ENCODE measurements around the gene MT1E.
"Not testable (repeated sequence)": the region's sequence is repeated elsewhere in the genome, so short reads cannot be mapped to it uniquely, and the experiment has no call there.

MT1E gene

DNA sequence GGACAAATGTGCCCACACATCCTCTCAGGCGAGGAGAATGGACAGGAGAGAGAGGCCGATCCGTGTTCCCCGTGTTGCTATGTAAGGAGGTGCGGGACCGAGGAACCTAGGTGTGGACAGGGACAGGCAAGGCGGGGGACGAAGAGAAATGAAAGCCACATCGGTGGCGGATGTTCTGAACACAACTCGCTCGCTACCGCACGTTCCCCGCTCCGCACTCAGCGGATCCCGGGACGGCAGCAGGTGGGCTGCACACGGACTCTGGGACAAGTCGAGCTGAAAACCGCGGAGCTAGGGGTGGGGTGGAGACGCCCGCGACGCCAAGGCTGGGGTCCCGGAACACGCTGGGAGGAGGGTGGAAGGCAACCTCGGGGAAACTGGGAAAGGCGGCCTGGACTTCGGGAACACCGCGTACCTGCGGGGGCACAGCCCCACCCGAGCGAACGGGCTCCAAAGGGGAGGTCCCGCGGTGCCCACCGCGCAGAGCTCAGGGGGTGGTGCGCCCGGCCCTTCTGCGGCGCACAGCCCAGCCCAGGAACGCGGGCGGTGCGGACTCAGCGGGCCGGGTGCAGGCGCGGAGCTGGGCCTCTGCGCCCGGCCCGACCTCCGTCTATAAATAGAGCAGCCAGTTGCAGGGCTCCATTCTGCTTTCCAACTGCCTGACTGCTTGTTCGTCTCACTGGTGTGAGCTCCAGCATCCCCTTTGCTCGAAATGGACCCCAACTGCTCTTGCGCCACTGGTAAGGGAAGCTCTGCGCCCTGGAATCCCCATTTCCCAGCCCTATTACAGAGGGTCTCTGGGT lies at the start of gene MT1E:
Gene MT1E, plus strand, starts transcription at position 642 of the 803 bp plus-strand sequence. Its CDS starts 71 bp downstream, at position 713.
- no peak for FAIRE-seq
- DNase-seq (ENCODE audit: extremely low spot score, insufficient read length, low read depth): no peak

DNA sequence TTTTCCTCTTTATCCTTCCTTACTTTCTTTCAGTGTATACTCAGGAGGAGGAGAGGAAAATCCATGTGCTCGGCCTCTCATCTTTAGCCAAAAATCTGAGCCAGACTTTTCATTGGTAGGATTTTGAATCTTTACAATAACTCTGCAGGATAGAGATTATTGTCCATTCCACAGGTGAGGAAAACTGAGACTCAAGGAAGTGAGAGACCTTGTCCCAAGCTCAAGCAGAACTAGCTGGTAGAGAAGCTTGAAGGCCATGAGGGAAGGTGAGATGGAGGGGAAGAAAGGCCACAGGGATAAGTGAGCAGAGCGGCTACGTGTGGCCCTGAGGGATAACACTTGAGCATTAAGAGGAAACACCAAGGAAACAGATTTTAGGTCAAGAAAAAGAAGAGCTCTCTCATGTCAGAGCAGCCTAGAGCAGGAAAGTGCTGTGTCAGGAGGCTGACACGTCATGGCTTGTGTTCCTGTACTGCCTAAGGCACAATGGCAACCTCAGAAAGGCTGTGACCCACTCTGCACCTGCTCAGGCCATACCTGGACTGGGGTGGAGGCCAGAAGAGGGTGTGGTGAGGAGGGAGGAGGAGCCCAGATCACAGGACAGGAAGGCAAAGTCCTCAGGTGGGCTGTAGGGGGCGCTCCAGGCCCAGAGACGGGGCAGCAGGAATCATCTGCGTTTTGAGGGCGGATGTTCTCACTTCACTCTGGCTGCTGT lies 48.8 kb upstream of the MT1E start:
- DNase-seq (ENCODE audit: extremely low spot score, insufficient read length, low read depth): peak; percentile 60
- FAIRE-seq: peak; percentile 74

DNA sequence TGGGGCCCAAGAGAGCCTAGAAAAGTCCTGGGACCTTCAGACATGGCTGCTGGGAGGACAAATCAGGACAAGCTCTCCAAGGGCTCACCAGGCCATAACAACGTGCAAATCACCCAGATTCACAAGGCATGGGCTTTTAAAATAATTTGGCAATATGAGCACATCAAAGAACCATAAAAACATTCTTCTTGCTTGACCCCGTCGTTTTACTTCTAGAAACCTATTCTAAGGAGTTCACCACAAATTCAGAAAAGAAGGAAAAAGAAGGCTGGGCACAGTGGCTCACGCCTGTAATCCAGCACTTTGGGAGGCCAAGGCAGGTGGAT lies 48.3 kb upstream of the MT1E start:
- no peak for FAIRE-seq

DNA sequence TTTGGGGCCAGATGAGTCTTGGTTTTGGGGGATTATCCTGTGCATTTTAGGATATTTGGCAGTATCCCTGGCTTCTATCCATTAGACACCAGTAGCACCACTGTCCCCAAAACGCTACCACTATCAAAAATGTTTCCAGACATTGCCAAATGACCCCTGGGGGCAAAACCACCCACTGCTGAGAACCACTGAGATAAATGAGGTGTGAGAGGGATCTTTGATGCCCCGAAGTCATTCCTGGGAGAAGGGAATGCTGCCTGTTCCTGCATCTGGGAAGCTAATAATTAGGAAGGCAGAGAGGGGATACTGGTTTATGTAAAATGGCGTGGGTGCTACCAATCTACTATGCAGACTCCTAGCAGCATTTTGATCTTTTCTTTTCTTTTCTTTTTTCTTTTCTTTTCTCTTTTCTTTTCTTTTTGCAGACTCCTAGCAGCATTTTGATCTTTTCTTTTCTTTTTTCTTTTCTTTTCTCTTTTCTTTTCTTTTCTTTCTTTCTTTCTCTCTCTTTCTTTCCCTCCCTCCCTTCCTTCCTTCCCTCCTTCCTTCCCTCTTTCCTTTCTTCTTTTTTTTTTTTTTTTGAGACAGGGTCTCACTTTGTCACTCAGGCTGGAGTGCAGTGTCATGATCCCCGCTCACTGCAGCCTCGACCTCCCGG lies 45.1 kb upstream of the MT1E start:
- no peak for DNase-seq (ENCODE audit: extremely low spot score, insufficient read length, low read depth)

More for the DNA sequence above, 48.3 kb upstream of the MT1E start:
- no peak for DNase-seq (ENCODE audit: extremely low spot score, insufficient read length, low read depth)

DNA sequence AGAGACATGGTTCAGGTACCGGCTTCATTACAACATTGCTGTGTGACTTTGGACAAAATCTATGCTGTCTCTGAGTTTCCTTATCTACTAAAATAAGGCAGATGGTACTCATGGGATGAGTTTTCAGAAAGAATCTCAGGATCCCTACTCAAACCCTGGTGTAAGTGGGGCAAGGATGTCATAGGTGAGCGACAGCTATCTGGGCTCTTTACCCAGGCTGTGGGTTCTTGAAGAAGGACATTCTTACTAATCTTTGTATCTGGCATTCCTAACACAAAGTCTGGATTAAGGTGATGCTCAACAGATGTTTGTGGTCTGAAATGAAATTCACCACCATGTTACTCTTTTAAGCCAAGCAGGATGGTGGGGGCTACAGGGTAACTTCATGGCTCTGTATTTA lies 42.7 kb upstream of the MT1E start:
- not testable (repeated sequence) for FAIRE-seq; DNase-seq (ENCODE audit: extremely low spot score, insufficient read length, low read depth)

More for the DNA sequence above, 45.1 kb upstream of the MT1E start:
- FAIRE-seq: no peak

DNA sequence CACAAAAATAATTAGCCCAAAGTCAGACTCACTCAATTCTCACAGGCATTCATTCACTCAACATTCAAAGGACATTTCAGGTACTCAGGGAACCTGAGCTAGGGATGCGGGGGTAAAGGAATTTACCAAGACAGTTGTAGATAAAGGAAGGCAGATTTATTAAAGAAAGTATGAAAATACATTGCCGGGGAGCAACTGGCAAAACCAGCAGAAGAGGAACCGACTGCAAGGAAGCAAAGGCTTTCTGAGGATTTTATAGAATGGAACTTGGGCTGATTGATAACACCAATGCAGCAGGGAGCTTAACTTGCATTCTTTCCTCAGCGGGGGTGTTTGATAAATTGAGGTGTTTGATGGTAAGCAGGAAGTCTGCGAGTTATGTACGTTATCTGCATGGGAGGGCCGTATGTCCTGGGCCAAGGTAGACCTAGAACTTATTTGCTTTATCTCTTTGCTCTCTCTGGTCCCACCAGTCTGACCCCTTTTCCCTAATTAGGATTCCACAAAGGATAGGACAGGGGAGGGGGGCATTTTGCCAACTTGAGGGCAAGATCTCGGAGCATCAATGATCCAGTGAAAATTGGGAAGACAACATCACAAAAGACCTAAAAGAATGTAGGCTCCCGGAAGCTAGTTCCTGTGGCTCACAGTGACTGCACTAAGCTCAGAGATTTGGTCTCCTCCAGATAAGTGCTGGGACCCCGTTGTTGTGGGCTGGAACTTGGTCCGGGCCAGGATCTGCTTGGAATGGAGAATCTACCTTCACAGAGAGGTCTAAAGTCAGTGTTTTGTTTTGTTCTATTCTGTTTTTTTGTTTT lies 42.0 kb upstream of the MT1E start:
- no peak for DNase-seq (ENCODE audit: extremely low spot score, insufficient read length, low read depth)
- no peak for FAIRE-seq

DNA sequence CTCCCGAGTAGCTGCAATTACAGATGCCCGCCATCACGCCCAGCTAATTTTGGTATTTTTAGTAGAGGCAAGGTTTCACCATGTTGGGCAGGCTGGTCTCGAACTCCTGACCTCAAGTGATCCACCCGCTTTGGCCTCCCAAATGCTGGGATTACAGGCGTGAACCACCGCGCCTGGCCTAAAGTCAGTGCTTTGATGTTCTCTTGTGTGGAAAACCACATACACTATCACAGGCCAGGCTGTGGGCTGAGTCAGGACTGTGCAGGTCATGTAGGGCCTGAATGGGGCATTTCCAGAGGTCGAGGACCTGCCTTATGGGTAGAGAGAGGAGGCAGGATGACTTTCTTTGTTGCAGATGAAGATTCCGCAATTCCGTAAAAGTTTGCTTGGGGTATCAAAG lies 41.3 kb upstream of the MT1E start:
- no peak for FAIRE-seq
- no peak for DNase-seq (ENCODE audit: extremely low spot score, insufficient read length, low read depth)

DNA sequence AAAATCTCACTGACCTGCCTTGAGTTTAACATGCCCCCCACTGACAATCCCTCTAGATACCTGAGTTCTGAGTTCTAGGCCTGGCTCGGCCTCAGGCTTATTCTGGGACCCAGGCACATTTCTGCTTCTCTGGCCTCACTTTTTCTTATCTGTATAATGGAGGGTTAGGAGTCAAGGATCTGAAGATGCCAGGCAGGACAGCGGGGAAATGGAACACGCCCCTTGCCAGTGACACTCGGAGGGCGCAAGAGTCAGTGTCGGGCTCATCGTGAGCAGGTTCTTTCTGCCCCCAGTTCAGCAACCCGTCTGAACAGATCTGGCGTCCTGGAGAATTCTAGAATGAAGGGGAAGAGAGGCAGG lies 36.8 kb upstream of the MT1E start:
- no peak for FAIRE-seq
- DNase-seq (ENCODE audit: extremely low spot score, insufficient read length, low read depth): no peak

DNA sequence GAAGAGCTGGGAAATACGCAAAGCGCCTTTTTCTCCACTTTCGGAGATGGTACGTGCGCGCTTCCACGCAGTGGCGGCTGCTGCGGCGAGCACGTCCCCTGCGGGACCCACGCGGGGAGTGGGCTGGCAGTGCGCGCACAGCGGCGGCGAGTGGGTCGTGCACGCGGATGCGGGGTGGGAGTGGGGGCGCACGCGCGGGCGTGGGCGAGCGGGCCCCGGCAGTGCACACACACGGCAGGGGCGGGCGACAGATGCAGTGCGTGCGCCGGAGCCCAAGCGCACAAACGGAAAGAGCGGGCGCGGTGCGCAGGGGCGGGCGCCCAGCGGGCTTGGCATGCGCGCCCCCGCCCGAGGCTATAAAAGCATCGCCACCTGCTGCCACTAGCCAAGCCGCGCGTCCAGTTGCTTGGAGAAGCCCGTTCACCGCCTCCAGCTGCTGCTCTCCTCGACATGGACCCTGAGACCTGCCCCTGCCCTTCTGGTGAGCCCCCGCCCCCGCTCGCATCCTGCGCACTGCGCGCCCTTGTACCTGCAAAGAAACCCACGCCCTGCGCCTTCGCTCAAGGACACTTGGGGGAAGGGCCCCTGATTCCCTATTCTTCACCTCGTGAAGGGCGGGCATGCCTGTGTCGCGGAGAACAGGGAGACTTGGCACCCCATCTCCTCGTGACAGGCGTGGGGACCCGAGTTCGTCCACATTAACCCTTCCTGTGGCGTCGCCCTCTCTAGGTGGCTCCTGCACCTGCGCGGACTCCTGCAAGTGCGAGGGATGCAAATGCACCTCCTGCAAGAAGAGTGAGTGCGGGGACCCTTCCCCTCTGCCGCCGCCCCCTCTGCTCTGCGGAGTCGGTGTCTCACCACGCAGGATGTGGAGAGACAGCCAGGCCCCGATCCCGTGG lies 36.2 kb upstream of the MT1E start, which contains the start of gene MT3:
Gene MT3, plus strand, starts transcription at position 388 of the 899 bp plus-strand sequence. Its CDS starts 63 bp downstream, at position 451.
- no peak for FAIRE-seq

DNA sequence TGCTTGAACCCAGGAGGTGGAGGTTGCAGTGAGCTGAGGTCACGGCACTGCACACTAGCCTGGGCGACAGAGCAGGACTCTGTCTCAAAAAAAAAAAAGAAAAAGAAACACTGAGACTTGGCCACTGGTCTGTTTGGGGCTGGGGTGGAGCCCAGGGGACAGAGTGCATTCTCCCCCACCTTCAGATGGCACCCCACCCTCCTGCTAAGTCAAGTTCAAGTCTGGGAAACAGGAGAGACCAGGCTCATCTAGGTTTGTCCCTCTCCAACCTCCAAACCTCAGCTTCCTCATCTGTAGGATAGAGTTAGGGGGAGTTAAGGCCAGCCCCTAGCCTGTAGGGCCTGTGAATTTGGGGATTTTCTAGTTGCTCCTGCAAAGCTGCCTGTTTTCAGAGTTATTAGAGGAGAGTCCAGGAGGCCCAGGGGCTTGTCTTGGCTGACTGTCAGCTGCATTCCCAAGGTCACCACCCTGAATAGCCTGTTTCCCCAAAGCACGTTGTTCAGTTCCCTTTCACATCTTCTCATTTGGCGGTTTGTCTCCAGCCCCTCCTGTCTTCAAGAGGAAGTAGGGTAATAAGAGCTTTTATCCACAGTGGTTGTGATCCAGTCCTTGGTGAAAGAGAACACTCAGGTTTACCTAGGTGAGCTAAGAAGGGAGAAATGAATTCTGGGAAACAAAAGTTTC lies 34.1 kb upstream of the MT1E start:
- FAIRE-seq (no peak), DNase-seq (ENCODE audit: extremely low spot score, insufficient read length, low read depth) (no peak)

More for the DNA sequence above, 36.2 kb upstream of the MT1E start, which contains the start of gene MT3:
- DNase-seq (ENCODE audit: extremely low spot score, insufficient read length, low read depth): no peak

DNA sequence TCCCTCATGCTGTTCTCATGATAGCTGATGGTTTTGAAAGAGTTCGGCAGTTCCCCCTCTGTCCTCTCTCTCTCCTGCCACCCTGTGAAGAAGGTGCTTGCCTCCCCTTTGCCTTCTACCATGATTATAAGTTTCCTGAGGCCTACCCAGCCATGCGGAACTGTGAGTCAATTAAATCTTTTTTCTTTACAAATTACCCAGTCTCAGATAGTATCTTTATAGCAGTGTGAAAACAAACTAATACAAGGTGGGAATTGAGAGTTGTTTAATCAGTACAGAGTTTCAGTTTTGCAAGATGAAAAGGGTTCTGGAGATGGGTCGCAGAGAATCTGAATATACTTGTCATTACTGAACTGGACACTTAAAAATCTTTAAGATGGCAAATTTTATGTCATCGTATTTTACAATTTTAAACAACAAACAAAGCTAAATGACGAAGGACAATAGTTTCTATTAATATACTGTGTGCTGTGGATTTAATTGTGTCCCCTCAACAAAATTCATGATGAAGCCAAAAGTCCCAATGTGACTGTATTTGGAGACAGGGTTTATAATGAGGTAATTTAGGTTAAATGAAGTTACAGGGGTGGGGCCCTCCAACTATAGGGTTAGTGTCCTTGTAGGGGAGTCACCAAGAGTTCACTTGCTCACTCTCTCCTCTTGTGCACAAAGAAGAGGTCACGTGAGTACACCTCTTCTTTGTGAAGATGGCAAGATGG lies 31.8 kb upstream of the MT1E start:
- FAIRE-seq (no peak), DNase-seq (ENCODE audit: extremely low spot score, insufficient read length, low read depth) (no peak)

DNA sequence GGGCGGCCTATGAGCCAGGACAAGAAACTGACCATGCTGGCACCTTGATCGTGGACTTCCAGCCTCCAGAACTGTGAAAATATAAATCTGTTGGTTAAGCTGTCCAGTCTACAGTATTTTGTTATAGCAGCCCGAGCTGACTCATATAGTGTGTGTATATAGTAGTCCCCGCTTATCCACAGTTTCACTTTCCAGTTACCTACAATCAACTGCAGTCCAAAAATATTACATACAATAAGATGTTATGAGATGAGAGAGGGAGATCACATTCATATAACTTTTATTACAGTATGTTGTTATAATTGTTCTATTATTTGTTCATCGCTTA lies 31.3 kb upstream of the MT1E start:
- DNase-seq (ENCODE audit: extremely low spot score, insufficient read length, low read depth) (no peak), FAIRE-seq (no peak)

DNA sequence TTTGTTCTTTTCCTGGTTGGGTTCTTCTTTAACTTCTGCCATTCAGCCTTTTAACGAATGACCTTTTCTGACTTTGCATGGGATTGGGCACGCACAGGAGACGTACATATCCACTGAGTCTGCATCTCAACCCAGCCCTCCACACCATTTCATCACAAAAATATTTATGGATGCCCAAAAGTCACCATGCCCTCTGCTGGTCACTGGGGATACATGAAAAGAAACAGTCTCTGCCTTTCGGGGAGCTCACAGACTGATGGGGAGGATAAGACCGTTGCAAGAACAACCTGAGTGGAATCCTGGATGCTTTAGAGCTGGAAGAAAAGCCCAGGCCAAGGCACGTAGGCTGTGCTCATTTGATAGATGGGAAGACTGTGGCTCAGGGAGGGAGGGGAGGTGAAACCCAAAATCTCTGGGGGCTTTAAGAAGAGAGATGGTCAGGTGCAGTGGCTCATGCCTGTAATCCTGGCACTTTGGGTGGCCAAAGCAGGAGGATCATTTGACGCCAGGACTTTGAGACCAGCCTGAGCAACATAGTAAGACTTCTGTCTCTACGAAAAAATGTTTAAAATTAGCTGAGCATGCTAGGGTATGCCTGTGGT lies 25.1 kb upstream of the MT1E start:
- DNase-seq (ENCODE audit: extremely low spot score, insufficient read length, low read depth) (no peak), FAIRE-seq (peak; percentile 76)

DNA sequence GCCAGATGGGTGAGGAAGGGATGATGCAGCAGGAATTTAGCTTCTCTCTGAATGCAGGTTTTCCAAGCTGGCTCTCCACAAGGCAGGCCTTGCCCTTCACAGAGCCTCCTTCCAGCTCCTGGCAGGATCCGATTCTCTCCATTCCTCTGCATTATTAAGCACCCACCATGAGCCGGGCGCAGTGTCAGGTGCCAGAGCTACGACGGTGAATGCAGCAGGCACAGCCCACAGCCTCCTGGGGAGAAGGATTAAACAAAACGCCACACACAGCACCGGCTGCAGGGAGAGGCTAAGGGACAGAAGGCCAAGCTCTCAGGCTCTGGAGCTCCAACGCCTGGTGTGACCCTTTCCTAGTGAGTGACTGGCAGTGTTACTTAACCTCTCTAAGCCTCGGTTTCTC lies 24.3 kb upstream of the MT1E start:
- no peak for DNase-seq (ENCODE audit: extremely low spot score, insufficient read length, low read depth)
- FAIRE-seq: no peak

DNA sequence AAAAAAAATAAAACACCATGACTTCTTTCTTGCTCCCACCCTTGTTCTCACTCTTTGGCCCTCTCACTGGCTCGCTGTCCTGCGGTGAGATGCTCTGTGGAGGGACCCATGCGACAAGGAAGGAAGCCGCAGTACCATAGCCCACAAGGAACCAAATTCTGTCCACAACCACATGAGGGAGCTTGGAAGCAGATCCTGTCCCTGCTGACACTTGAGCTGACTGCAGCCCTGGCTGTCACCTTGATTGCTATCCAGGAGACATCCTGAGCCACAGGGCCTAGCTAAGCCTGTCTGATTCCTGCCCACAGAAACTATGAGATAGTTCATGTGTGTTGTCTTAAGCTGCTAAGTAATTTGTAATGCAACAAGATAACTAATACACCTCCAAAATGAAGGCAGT lies 22.0 kb upstream of the MT1E start:
- DNase-seq (ENCODE audit: extremely low spot score, insufficient read length, low read depth): no peak

DNA sequence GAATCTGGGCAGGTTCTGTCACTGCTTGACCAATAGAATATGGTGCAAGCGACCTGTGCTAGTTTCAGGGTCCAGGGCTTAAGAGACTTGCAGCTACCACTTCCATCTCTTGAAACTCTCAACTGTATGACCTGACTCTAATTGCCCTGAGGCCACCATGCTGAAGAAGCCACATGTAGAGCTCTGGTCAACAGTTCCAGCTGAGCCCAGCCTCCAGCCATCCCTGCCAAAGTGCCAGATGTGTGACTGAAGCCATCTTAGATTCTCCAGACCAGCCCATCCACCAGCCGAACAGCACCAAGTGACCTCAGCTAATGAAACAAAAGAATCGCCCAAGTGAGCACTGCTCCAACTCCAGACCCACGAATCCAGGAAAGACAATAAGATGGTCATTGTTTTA lies 20.6 kb upstream of the MT1E start:
- no peak for FAIRE-seq

More for the DNA sequence above, 22.0 kb upstream of the MT1E start:
- FAIRE-seq: no peak

DNA sequence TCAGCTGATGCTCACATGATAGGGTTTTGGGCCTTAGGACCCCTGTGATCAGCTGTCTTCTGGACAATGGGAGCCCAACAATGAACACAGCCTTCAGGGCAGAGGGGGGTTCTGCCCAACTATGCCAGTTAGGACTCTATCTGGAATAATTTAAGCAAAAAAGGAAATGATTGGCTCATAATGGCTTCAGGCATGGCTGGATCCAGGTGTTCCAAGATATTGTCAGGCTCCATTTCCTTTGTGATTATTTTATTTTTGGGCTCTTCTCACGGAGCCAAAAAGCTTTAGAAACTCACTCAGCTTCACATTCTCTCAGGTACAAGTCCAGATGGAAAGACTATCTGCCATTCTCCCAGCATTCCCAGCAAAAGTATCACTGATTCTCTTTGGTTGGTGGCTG lies 20.1 kb upstream of the MT1E start:
- DNase-seq (ENCODE audit: extremely low spot score, insufficient read length, low read depth) (no peak), FAIRE-seq (no peak)

More for the DNA sequence above, 20.6 kb upstream of the MT1E start:
- DNase-seq (ENCODE audit: extremely low spot score, insufficient read length, low read depth): no peak

DNA sequence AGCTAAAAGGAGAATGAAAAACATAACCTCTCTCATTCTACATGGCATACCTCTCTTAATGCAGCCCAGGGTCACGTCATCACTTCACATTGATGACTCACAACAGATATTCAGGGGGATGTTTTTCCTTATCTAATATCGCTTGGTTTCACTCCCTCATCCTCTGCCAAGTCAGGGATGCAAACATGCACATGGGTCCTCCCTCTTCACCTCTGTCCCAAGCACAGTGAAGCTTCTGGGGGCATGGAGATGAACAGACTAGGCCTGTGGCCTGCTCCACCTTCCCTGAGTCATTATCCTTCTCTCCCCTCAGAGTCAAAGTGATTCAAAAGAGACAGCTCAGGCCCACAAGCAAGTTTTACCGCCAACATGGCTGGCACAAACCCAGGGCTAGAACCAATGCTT lies 19.5 kb upstream of the MT1E start:
- no peak for FAIRE-seq
- DNase-seq (ENCODE audit: extremely low spot score, insufficient read length, low read depth): no peak
